DND-41 (cell line): ENCODE measurements around the gene RBFOX2.
"Not testable (repeated sequence)": the region's sequence is repeated elsewhere in the genome, so short reads cannot be mapped to it uniquely, and the experiment has no call there.

Experiments used
- ATAC-seq: fragments of 200-7000 bp; cut with Tn5 transposase; 3 replicates; pipeline ENCODE4 v1.9.1; 2021; ENCODE audit warnings: low read depth; ENCODE audit not compliant: insufficient read depth
- DNase-seq: peaks from one replicate; pipeline ENCODE4 v3.0.0-alpha.2; 2020
- H2AFZ ChIP-seq: 2 replicates; pipeline ENCODE4 v1.6.0; 2012; ENCODE audit warnings: low read depth, low read length
- H3K27ac ChIP-seq: 2 replicates; pipeline ENCODE4 v1.5.1; 2012; ENCODE audit warnings: low read length, inconsistent platforms
- H3K27me3 ChIP-seq: fragments of 200-600 bp; sonication (generic); 2 replicates; pipeline ENCODE4 v1.6.0; 2012; ENCODE audit warnings: low read length, mild to moderate bottlenecking, inconsistent platforms; ENCODE audit not compliant: insufficient read depth, poor library complexity
- H3K36me3 ChIP-seq: 2 replicates; pipeline ENCODE4 v1.5.1; 2012; ENCODE audit warnings: low read length, inconsistent platforms; ENCODE audit not compliant: insufficient read depth
- H3K4me1 ChIP-seq: 2 replicates; pipeline ENCODE4 v1.5.1; 2012; ENCODE audit warnings: mild to moderate bottlenecking, low read length; ENCODE audit not compliant: insufficient read depth
- H3K4me2 ChIP-seq: 2 replicates; pipeline ENCODE4 v1.6.0; 2012; ENCODE audit warnings: mild to moderate bottlenecking, moderate library complexity, low read length, inconsistent platforms; ENCODE audit not compliant: insufficient read depth
- H3K4me3 ChIP-seq, 2 experiments: fragments of 200-600 bp in 1 of 2; shearing (Covaris generic) in 1 of 2; 2 replicates each; pipeline ENCODE4 v1.5.1; 2012 to 2016; ENCODE audit warnings: inconsistent platforms in 2 of 2, low read length in 2 of 2, mild to moderate bottlenecking in 2 of 2, low read depth in 1 of 2, moderate library complexity in 1 of 2
- H3K79me2 ChIP-seq: 2 replicates; pipeline ENCODE4 v1.6.0; 2012; ENCODE audit warnings: low read length, inconsistent platforms; ENCODE audit not compliant: insufficient read depth
- H3K9ac ChIP-seq: 2 replicates; pipeline ENCODE4 v1.6.0; 2012; ENCODE audit warnings: low read depth, mild to moderate bottlenecking, inconsistent platforms, low read length, moderate library complexity
- H3K9me3 ChIP-seq: 2 replicates; pipeline ENCODE4 v1.5.1; 2012; ENCODE audit warnings: low read length, moderate library complexity, mild to moderate bottlenecking, inconsistent platforms; ENCODE audit not compliant: insufficient read depth, severe bottlenecking
- H4K20me1 ChIP-seq: 2 replicates; pipeline ENCODE4 v1.6.0; 2012; ENCODE audit warnings: low read length; ENCODE audit not compliant: insufficient read depth
- EZH2 ChIP-seq: IDR thresholded peaks from 3 replicates; pipeline ENCODE4 v1.6.1; 2012; ENCODE audit warnings: borderline replicate concordance, low read depth, mild to moderate bottlenecking, moderate library complexity, low read length, inconsistent platforms; ENCODE audit not compliant: severe bottlenecking
- TF ChIP-seq, protein P1 (sequence below): IDR thresholded peaks from 2 replicates; pipeline ENCODE4 v1.5.1; 2012; ENCODE audit warnings: borderline replicate concordance, low read length, moderate library complexity, mild to moderate bottlenecking; ENCODE audit not compliant: poor library complexity, severe bottlenecking; ENCODE audit errors: extremely low read depth

Gene RBFOX2

DNA sequence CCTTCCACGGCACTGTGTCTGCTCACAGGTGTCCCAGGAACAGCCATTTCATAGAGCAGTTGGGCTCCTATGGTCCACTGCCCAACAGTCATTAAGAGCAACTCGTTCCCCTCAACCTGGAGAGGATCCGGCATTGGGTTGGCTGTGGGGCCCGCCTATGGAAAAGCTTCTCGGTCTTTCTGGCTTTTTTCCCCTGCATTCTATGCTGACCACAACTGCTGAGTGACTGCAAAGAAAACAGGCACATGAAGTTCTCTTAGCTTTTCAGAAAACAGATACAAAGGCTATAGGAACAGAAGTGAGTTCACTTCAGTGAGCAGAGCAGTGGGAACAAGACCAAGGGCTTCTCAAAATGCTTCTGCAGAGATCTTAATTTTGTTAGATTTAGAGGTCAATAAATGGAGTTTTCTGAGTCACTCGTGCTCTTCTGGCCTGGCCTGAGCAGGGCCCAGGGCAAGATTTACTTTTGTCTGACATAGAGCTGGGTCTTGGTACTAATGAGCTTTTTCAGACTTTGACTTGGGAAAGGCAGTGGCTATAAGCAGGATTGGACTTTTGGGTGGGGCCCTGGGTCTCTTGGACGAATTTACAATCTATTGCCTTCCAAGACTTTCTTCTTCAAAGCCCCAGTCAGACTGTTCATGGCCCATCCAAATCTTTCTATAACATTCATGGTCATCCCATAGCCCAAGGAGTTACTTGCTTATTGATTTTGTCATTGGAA lies 324.6 kb downstream of the RBFOX2 start:
- no peak for DNase-seq
- H3K79me2 ChIP-seq: no peaks in the 10 kb centered on the region
- no peak overlapping the region for H3K27ac ChIP-seq
- no peaks in the 10 kb centered on the region for H4K20me1 ChIP-seq
- H3K36me3 ChIP-seq: no peaks in the 10 kb centered on the region
- H3K4me2 ChIP-seq: no peak overlapping the region
- ATAC-seq: no peak
- no peaks in the 10 kb centered on the region for H3K27me3 ChIP-seq
- H2AFZ ChIP-seq: no peak overlapping the region
- H3K9me3 ChIP-seq: no peaks in the 10 kb centered on the region
- no peaks in the 10 kb centered on the region for H3K4me1 ChIP-seq
- H3K9ac ChIP-seq: no peak overlapping the region
- TF ChIP-seq EZH2: no peak
- TF ChIP-seq, protein P1, sequence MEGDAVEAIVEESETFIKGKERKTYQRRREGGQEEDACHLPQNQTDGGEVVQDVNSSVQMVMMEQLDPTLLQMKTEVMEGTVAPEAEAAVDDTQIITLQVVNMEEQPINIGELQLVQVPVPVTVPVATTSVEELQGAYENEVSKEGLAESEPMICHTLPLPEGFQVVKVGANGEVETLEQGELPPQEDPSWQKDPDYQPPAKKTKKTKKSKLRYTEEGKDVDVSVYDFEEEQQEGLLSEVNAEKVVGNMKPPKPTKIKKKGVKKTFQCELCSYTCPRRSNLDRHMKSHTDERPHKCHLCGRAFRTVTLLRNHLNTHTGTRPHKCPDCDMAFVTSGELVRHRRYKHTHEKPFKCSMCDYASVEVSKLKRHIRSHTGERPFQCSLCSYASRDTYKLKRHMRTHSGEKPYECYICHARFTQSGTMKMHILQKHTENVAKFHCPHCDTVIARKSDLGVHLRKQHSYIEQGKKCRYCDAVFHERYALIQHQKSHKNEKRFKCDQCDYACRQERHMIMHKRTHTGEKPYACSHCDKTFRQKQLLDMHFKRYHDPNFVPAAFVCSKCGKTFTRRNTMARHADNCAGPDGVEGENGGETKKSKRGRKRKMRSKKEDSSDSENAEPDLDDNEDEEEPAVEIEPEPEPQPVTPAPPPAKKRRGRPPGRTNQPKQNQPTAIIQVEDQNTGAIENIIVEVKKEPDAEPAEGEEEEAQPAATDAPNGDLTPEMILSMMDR: no peak
- H3K4me3 ChIP-seq: no peak overlapping the region

DNA sequence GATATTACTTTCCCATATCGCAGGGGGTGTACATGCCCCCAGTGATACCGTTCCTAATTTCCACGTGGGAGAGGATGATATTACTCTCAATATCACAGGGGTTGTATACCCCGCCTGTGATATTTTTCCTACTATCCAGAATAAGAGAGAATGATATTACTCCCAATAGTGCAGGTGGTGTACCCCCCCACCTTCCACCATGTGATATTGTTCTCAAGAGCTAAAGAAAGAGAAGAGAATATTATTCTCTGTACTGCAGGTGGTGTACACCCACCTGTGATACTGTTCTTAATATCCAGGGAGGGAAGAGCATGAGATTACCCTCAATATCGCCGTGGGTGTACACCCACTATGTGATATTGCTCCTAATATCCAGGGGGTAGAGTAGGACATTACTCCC lies 328.8 kb downstream of the RBFOX2 start:
- H3K4me2 ChIP-seq, ATAC-seq, H3K79me2 ChIP-seq, DNase-seq, H3K9ac ChIP-seq, H3K36me3 ChIP-seq, H3K27ac ChIP-seq, H3K27me3 ChIP-seq, H3K9me3 ChIP-seq, H2AFZ ChIP-seq, H4K20me1 ChIP-seq, H3K4me1 ChIP-seq, H3K4me3 ChIP-seq: not testable (repeated sequence)

DNA sequence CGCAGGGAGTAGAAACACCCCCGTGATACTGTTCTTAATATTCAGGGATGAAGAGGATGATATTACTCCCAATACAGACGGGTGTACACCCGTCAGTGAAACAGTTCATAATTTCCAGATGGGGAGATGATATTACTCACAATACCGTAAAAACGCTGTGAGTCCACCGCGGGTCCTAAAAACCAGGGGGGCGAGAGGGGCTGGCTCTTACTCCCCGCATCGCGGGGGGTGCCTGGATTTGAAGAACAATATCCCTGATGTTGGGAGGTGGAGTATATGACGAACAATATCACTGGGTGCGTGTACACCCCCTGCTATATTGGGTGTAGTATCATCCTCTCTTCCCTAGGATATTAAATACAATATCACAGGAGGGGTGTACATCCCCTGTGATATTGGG lies 331.5 kb downstream of the RBFOX2 start:
- Histone ChIP-seq H4K20me1 (no peaks in the 10 kb centered on the region), H3K79me2 (no peaks in the 10 kb centered on the region), H3K4me3 (no peak overlapping the region), H3K9me3 (no peaks in the 10 kb centered on the region), H2AFZ (no peak overlapping the region), H3K4me2 (no peak overlapping the region), H3K36me3 (no peaks in the 10 kb centered on the region), H3K27ac (no peak overlapping the region), H3K9ac (no peak overlapping the region), H3K4me1 (no peaks in the 10 kb centered on the region), H3K27me3 (no peaks in the 10 kb centered on the region)
- no peak for TF ChIP-seq EZH2
- TF ChIP-seq, protein P1: no peak
- ATAC-seq (no peak), DNase-seq (no peak)

DNA sequence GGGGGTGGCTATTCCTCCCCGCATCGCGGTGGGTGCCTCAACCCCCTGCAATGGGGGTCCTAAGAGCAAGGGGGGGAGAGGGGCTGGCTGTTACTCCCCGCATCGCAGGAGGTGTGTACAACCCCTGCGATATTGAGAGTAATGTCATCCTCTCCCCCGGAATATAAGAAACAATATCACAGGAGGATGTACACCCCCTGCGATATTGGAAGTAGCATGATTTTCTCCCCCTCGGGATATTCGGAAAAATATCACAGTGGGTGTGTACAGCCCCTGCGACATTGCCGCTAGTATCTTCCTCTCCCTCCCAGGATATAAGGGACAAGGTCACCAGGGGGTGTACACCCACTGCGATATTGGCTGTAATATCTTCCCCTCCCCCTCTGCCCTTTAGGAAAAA lies 333.4 kb downstream of the RBFOX2 start:
- Histone ChIP-seq H3K79me2 (no peaks in the 10 kb centered on the region), H3K27ac (no peak overlapping the region)
- no peak for TF ChIP-seq EZH2
- TF ChIP-seq, protein P1: no peak

More for the DNA sequence above, 333.4 kb downstream of the RBFOX2 start:
- no peak overlapping the region for H2AFZ ChIP-seq
- no peaks in the 10 kb centered on the region for H3K27me3 ChIP-seq
- no peaks in the 10 kb centered on the region; the same call in 1 of the 2 replicates for H4K20me1 ChIP-seq
- H3K4me2 ChIP-seq: no peak overlapping the region
- H3K36me3 ChIP-seq: no peaks in the 10 kb centered on the region
- ATAC-seq (no peak), DNase-seq (no peak)
- no peaks in the 10 kb centered on the region for H3K4me1 ChIP-seq
- H3K9ac ChIP-seq: no peak overlapping the region
- no peak overlapping the region for H3K4me3 ChIP-seq
- H3K9me3 ChIP-seq: no peaks in the 10 kb centered on the region
